ENCODE data around the gene LAMC2. TPM values are rescaled to one million over a fixed set of nuclear protein-coding genes. Genes with fewer than 3 reads are reported as not detected.

Gene LAMC2
- total RNA-seq, 1 donor from 2014 or later: 1.2 TPM

DNA sequence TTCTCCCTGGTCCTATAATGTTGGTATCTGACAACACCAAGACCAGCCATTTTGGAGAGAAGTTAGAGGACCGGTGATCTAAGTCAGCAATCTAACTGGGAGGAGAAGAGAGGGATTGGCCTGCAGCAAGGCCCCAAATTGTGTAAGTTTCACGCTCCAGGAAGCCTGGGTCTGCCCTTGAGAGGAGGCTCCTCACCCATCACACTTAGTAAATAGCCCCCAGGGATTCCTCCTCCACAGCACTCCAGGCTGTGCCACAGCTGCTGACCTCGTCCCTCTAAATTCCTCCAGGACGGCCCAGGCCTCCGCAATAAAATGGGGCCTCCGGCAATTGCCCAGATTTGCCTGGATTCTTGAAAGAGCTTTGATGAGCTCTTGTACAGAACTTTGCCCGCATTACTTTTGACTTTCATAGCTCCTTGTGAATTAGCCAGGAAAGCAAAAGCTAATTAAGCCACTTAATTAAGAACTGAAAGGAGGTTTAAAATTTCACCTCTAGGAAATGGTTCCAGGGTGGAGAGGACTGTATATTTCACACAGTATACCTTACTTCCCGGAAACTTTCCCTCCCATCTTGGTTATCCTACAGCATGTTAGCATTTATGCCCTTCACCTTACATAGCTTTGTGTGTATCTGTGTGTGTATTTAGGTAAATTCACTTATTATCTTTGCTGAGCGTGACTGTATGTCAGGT lies 90.5 kb downstream of the LAMC2 start:
- Histone ChIP-seq H3K36me3 (no peaks in the 10 kb centered on the region), H3K27ac (replicated peaks) (no peak overlapping the region), H3K4me3 (no peak overlapping the region), H3K27me3 (ENCODE audit: low read depth) (no peaks in the 10 kb centered on the region), H3K4me1 (peaks cover 37% of the 10 kb centered on the region), H3K9me3 (replicated peaks) (no peaks in the 10 kb centered on the region)
- TF ChIP-seq, protein P1, sequence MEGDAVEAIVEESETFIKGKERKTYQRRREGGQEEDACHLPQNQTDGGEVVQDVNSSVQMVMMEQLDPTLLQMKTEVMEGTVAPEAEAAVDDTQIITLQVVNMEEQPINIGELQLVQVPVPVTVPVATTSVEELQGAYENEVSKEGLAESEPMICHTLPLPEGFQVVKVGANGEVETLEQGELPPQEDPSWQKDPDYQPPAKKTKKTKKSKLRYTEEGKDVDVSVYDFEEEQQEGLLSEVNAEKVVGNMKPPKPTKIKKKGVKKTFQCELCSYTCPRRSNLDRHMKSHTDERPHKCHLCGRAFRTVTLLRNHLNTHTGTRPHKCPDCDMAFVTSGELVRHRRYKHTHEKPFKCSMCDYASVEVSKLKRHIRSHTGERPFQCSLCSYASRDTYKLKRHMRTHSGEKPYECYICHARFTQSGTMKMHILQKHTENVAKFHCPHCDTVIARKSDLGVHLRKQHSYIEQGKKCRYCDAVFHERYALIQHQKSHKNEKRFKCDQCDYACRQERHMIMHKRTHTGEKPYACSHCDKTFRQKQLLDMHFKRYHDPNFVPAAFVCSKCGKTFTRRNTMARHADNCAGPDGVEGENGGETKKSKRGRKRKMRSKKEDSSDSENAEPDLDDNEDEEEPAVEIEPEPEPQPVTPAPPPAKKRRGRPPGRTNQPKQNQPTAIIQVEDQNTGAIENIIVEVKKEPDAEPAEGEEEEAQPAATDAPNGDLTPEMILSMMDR (IDR thresholded peaks at IDR 0.05; ENCODE audit: borderline replicate concordance): no peak
- intact Hi-C loops (cut with micrococcal nuclease): no loop called here
- no peak for DNase-seq

DNA sequence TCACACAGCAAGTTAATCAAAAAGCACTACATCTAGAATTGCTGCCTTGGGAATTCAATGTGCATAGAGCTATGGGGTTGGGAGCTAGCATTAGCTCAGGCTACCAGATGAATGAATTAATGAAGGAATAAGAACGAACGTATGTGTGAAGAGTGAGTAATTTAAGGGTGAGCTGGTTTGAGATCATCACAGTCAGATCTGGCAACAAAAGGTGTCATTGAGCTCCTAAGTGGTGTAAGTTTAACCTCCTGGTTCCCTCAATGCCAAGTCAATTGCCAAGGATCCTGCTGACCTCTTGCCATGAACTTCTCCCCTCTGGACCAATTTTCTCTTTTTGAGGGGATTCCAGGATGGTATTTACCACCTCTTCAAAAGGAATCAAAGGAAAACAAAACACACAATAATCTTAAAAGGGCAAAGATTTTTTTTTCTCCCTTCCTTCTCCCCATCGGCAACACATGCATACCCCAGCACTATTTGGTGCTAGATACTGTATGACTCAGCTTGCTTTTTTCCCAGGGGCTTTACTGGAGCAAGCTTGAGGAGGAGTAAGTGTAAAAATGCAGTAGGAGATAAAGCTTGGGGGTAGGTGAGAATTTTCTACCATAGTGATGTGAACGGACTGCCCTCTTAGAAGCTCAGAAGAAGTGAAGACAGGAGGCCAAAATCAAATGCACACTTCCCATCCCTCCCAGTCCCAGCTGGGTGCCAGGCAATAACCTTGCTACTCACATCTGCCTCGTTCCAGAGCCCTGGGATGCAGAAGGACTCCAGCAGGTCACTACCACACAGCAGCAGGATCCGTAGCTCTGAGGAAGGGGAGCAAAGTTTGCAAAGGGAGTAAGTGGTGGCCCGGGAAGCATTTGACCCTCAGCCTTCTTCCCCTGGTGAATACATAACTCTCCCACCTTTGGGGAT lies 92.0 kb downstream of the LAMC2 start:
- H3K27ac ChIP-seq (replicated peaks): peak overlapping the region; percentile 95
- H3K4me1 ChIP-seq: peaks cover 45% of the 10 kb centered on the region
- TF ChIP-seq, protein P1 (IDR thresholded peaks at IDR 0.05; ENCODE audit: borderline replicate concordance): no peak
- no peak for DNase-seq
- no peaks in the 10 kb centered on the region for H3K9me3 ChIP-seq (replicated peaks)
- H3K27me3 ChIP-seq (ENCODE audit: low read depth): no peaks in the 10 kb centered on the region
- no peak overlapping the region for H3K4me3 ChIP-seq
- no peaks in the 10 kb centered on the region for H3K36me3 ChIP-seq
- intact Hi-C loops (cut with micrococcal nuclease): no loop called here

DNA sequence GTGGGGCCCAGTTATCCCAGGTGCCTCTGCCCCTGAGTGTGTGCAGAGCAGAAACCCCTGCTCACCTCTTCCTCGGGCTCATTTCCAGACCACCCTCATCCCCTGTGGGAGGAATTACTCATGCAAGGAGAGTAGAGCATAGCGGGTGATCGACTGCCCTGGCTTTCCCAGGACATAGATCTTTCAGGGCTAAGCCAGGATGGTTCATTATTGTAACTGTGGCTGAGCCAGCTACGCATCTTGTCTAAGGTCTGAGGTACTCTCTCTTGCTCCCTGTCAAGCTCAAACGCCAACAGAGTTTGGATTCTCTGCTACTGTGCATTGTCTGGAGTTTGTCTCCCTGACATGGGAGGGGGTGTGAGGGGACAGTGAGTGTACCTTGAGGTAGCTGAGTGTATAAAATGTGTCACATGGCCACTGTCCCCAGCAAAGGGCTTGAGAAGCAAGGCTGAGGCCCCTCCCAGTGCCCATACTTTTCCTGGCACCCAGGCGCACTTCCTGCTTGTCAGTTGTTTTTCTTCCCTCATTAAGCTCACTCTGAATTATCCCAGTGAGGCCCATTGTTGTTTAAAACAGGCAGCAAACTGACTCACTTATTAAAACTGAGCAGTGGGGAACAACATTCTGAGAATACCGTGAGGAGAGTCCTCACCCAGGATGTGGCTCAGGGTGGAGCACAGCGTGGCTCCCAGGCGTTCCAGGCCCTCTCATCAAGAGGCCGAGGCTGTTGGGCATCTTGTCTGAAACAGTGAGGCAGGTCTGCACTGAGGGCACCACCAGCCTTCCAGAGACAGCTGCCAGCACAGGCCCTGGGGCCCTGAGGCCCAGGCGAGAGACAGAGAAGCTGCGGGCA lies 92.9 kb downstream of the LAMC2 start:
- intact Hi-C loops (cut with micrococcal nuclease): no loop called here
- DNase-seq: no peak
- no peaks in the 10 kb centered on the region for H3K27me3 ChIP-seq (ENCODE audit: low read depth)
- H3K27ac ChIP-seq (replicated peaks): peak overlapping the region; percentile 95
- H3K4me1 ChIP-seq: peaks cover 53% of the 10 kb centered on the region
- no peak overlapping the region for H3K4me3 ChIP-seq
- TF ChIP-seq, protein P1 (IDR thresholded peaks at IDR 0.05; ENCODE audit: borderline replicate concordance): no peak
- no peaks in the 10 kb centered on the region for H3K36me3 ChIP-seq
- no peaks in the 10 kb centered on the region for H3K9me3 ChIP-seq (replicated peaks)

DNA sequence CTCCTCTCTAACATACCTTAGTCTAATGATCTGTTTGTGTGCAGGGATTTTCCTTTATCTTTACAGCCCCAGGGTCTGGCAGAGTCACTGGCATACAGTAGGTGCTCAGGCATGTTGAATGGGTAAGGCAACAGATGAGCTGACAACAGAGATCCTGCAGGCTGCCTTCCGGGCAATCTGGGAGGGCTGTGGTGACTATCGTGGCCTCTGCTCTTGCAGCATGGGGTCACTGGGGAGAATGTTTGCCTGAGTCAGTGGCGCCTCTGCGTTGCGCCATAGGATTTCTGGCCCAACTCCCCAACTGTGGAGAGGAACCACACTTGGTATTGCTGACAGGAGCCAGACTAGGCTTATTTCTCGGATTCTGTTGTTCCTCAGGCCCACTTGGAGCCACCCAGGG lies 93.8 kb downstream of the LAMC2 start:
- Histone ChIP-seq H3K27me3 (ENCODE audit: low read depth) (no peaks in the 10 kb centered on the region), H3K4me1 (peaks cover 56% of the 10 kb centered on the region), H3K27ac (replicated peaks) (peak overlapping the region; percentile 95), H3K9me3 (replicated peaks) (no peaks in the 10 kb centered on the region), H3K4me3 (no peak overlapping the region), H3K36me3 (no peaks in the 10 kb centered on the region)
- intact Hi-C loops (cut with micrococcal nuclease): loop anchor here (5.0 kb wide), 1 partner anchor 37 kb away; no protein-coding TSS in a partner anchor
- peak; percentile 41 for DNase-seq
- TF ChIP-seq, protein P1 (IDR thresholded peaks at IDR 0.05; ENCODE audit: borderline replicate concordance): no peak

DNA sequence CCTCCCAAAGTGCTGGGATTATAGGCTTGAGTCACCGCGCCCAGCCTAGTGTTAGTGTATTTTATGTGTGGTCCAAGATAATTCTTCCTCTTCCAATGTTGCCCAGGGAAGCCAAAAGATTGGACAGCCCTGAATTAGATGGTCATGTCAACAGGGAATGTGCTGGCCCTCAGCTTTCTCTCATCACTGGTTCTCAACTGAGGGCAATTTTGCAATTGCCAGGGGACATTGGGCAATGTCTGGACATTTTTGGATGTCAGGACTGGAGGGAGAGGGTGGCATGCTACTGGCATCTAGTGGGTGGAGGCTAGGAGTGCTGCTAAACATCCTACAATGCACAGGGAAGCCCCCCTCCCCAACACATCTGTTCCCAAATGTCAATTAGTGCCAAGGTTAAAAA lies 95.0 kb downstream of the LAMC2 start:
- Histone ChIP-seq H3K4me1 (peaks cover 67% of the 10 kb centered on the region), H3K36me3 (no peaks in the 10 kb centered on the region), H3K27ac (replicated peaks) (peak overlapping the region; percentile 95), H3K27me3 (ENCODE audit: low read depth) (no peaks in the 10 kb centered on the region), H3K4me3 (no peak overlapping the region), H3K9me3 (replicated peaks) (no peaks in the 10 kb centered on the region)
- no peak for DNase-seq
- TF ChIP-seq, protein P1 (IDR thresholded peaks at IDR 0.05; ENCODE audit: borderline replicate concordance): no peak
- intact Hi-C loops (cut with micrococcal nuclease): loop anchor here (5.0 kb wide), 1 partner anchor 36 kb away; no protein-coding TSS in a partner anchor
